ENCODE results near the gene CHST6. TPM values are rescaled to one million over a fixed set of nuclear protein-coding genes. Genes with fewer than 3 reads are reported as not detected.

Gene CHST6
- total RNA-seq, 1 experiment from 2014 or later, result 20.8 TPM

GRCh38 chr16:75485230-75486013, 9.8 kb downstream of the CHST6 start:
- Mint-ChIP-seq H3K27ac (peak overlapping the region in 1 of 3 experiments; percentile 88; a peak in 2 of 7 replicates), H3K36me3 (ENCODE audit: insufficient read depth in 1 of 3, low read depth in 3 of 3) (peaks cover 6 to 37% (median 30%) of the 10 kb centered on the region in 3 experiments; a peak in 6 of 7 replicates), H3K27me3 (ENCODE audit: low read depth) (no peaks in the 10 kb centered on the region), H3K4me3 (no peak overlapping the region), H3K4me1 (peaks cover 0 to 15% of the 10 kb centered on the region in 2 experiments; a peak in 2 of 4 replicates), H3K9me3 (no peaks in the 10 kb centered on the region; a peak in 1 of 5 replicates)
- no peak for DNase-seq
- H3K56ac ChIP-seq (ENCODE audit: insufficient read length, low read depth, low read length), result no peak overlapping the region
- H2BK12ac ChIP-seq (ENCODE audit: insufficient read length, low read depth, low read length), result no peak overlapping the region
- H3K4ac ChIP-seq (ENCODE audit: low read depth, low read length), result no peak overlapping the region
- no peak overlapping the region for H4K91ac ChIP-seq (ENCODE audit: insufficient read length, low read depth, low read length)
- H3K23ac ChIP-seq (ENCODE audit: insufficient read length, low read depth, low read length), result no peak overlapping the region
- H3K9ac ChIP-seq (ENCODE audit: extremely low read depth, insufficient read length, low read length), result no peak overlapping the region
- H3K14ac ChIP-seq (ENCODE audit: insufficient read depth, low read length), result no peak overlapping the region
- H3K4me2 ChIP-seq (ENCODE audit: insufficient read depth, insufficient read length, low read length), result no peak overlapping the region
- 100% methylated on average over 1 of the region's 7 CpGs for WGBS (ENCODE audit: extremely low coverage, insufficient read length, low lambda C conversion rate)
- no peaks in the 10 kb centered on the region for H3K79me1 ChIP-seq (ENCODE audit: insufficient read depth, low read depth, low read length, poor library complexity, severe bottlenecking)
- no peaks in the 10 kb centered on the region for H3K23me2 ChIP-seq (ENCODE audit: insufficient read length, low read depth, low read length, poor library complexity, severe bottlenecking)
- no peak overlapping the region for H2BK5ac ChIP-seq (ENCODE audit: insufficient read length, low read length)
- no peaks in the 10 kb centered on the region for H3K4me1 ChIP-seq (ENCODE audit: insufficient read depth, low read length)
- H3K27ac ChIP-seq (ENCODE audit: insufficient read length, low read depth, low read length), result no peak overlapping the region
- no peaks in the 10 kb centered on the region for H4K20me1 ChIP-seq (ENCODE audit: control insufficient read depth, insufficient read depth, insufficient read length)
- no peaks in the 10 kb centered on the region for H3K9me3 ChIP-seq (ENCODE audit: control insufficient read depth, low read depth, low read length)
- no peak overlapping the region for H2BK20ac ChIP-seq (ENCODE audit: low read depth, low read length, poor library complexity, severe bottlenecking)
- no peak overlapping the region for H2AK5ac ChIP-seq (ENCODE audit: insufficient read length, low read length)
- H2BK15ac ChIP-seq (ENCODE audit: low read depth, low read length), result no peak overlapping the region
- H3K79me2 ChIP-seq (ENCODE audit: insufficient read depth, low read length), result no peaks in the 10 kb centered on the region
- H3K18ac ChIP-seq (ENCODE audit: insufficient read length, low read depth, low read length), result no peak overlapping the region
- H3T11ph ChIP-seq (ENCODE audit: low read length), result no peak overlapping the region
- H3K27me3 ChIP-seq (ENCODE audit: insufficient read depth, low read length), result no peaks in the 10 kb centered on the region
- H4K8ac ChIP-seq (replicated peaks; ENCODE audit: insufficient read length, low read depth, low read length), result no peak overlapping the region
- H2BK120ac ChIP-seq (ENCODE audit: low read depth, low read length, poor library complexity, severe bottlenecking), result no peak overlapping the region
- TF ChIP-seq CTCF (conservative IDR thresholded peaks at IDR 0.05), result no peak
- no peak overlapping the region for H2AFZ ChIP-seq (ENCODE audit: low read length)
- no peak overlapping the region for H4K5ac ChIP-seq (ENCODE audit: insufficient read length, low read depth, low read length)

All from H9 (cell line).